GM23338 (cell line): ENCODE data around the gene CENPB. TPM values are rescaled to one million over a fixed set of nuclear protein-coding genes. Genes with fewer than 3 reads are reported as not detected.

ENCODE experiments used
- ATAC-seq: fragments of 200-7000 bp; cut with Tn5 transposase; 3 replicates; pipeline ENCODE4 v1.9.1; 2020
- DNase-seq: peaks from one replicate; pipeline ENCODE4 v3.0.0-alpha.2; 2015; ENCODE audit warnings: low spot score
- H2AFZ ChIP-seq: fragments of 200-600 bp; sonication (generic); 2 replicates; pipeline ENCODE4 v1.8.0; 2016; ENCODE audit warnings: antibody characterized with exemption, mild to moderate bottlenecking, moderate library complexity
- H3F3A ChIP-seq: fragments of 200-600 bp; sonication (generic); replicated peaks from 2 replicates; pipeline ENCODE4 v1.8.0; 2017; ENCODE audit warnings: antibody characterized with exemption, mixed run types, low read depth
- H3K27ac ChIP-seq: fragments of 200-600 bp; sonication (generic); 2 replicates; pipeline ENCODE4 v1.6.1; 2016; ENCODE audit warnings: low read depth
- H3K27me3 ChIP-seq: fragments of 200-600 bp; sonication (generic); 2 replicates; pipeline ENCODE4 v1.8.0; 2016; ENCODE audit warnings: mild to moderate bottlenecking, mixed run types, moderate library complexity; ENCODE audit not compliant: insufficient read depth
- H3K36me3 ChIP-seq: fragments of 200-600 bp; sonication (generic); 2 replicates; pipeline ENCODE4 v1.8.0; 2016; ENCODE audit warnings: mild to moderate bottlenecking; ENCODE audit not compliant: insufficient read depth
- H3K4me1 ChIP-seq: fragments of 200-600 bp; sonication (generic); 2 replicates; pipeline ENCODE4 v1.8.0; 2016; ENCODE audit warnings: mild to moderate bottlenecking, moderate library complexity; ENCODE audit not compliant: insufficient read depth
- H3K4me2 ChIP-seq: fragments of 200-600 bp; sonication (generic); 2 replicates; pipeline ENCODE4 v1.7.1; 2017; ENCODE audit warnings: mixed run types
- H3K4me3 ChIP-seq: fragments of 200-600 bp; sonication (generic); 2 replicates; pipeline ENCODE4 v1.6.1; 2016; ENCODE audit warnings: mixed run types
- H3K79me2 ChIP-seq: fragments of 200-600 bp; sonication (generic); replicated peaks from 2 replicates; pipeline ENCODE4 v1.8.0; 2017; ENCODE audit warnings: mild to moderate bottlenecking; ENCODE audit not compliant: insufficient read depth
- H3K9me2 ChIP-seq: fragments of 200-600 bp; sonication (generic); 2 replicates; pipeline ENCODE4 v1.8.0; 2017; ENCODE audit not compliant: insufficient read depth
- H4K20me1 ChIP-seq: fragments of 200-600 bp; sonication (generic); replicated peaks from 2 replicates; pipeline ENCODE4 v1.8.0; 2017; ENCODE audit warnings: mild to moderate bottlenecking; ENCODE audit not compliant: insufficient read depth
- H3K27ac Mint-ChIP-seq: 2 replicates; pipeline ENCODE4 v1.8.0; 2020; ENCODE audit warnings: inconsistent platforms, mild to moderate bottlenecking, moderate library complexity, mixed read lengths
- H3K27me3 Mint-ChIP-seq: 3 replicates; pipeline ENCODE4 v1.8.0; 2022; ENCODE audit warnings: low read depth, mild to moderate bottlenecking, moderate library complexity, mixed read lengths, inconsistent platforms; ENCODE audit not compliant: insufficient read depth, poor library complexity
- H3K36me3 Mint-ChIP-seq: 3 replicates; pipeline ENCODE4 v1.8.0; 2021; ENCODE audit warnings: low read depth, mild to moderate bottlenecking, inconsistent platforms, moderate library complexity, mixed read lengths
- H3K4me1 Mint-ChIP-seq: 3 replicates; pipeline ENCODE4 v1.8.0; 2020; ENCODE audit warnings: mild to moderate bottlenecking, inconsistent platforms, mixed read lengths
- H3K4me3 Mint-ChIP-seq: 3 replicates; pipeline ENCODE4 v1.8.0; 2021; ENCODE audit warnings: moderate library complexity, mild to moderate bottlenecking, inconsistent platforms, mixed read lengths
- H3K9me3 Mint-ChIP-seq: 3 replicates; pipeline ENCODE4 v1.8.0; 2020; ENCODE audit warnings: moderate library complexity, mild to moderate bottlenecking, inconsistent platforms, mixed read lengths
- CREB1 ChIP-seq: fragments of 250-450 bp; sonication (Bioruptor Pico); IDR thresholded peaks from 2 replicates; pipeline ENCODE4 v1.5.0; 2020; ENCODE audit warnings: low read depth, mild to moderate bottlenecking, moderate library complexity
- NANOG ChIP-seq: IDR thresholded peaks from 2 replicates; pipeline ENCODE4 v1.6.1; 2016; ENCODE audit warnings: antibody characterized with exemption, borderline replicate concordance
- POLR2AphosphoS5 ChIP-seq: IDR thresholded peaks from 2 replicates; pipeline ENCODE4 v1.6.1; 2016; ENCODE audit warnings: antibody characterized with exemption, low read depth
- STAT1 ChIP-seq: IDR thresholded peaks from one replicate; pipeline ENCODE4 v1.6.1; 2016; ENCODE audit warnings: antibody characterized with exemption; ENCODE audit not compliant: unreplicated experiment
- ZNF114 ChIP-seq: fragments of 250-450 bp; sonication (Bioruptor Pico); IDR thresholded peaks from 2 replicates; pipeline ENCODE4 v1.5.0; 2020; ENCODE audit warnings: mild to moderate bottlenecking, moderate library complexity
- ZNF331 ChIP-seq: fragments of 250-450 bp; sonication (Bioruptor Pico); IDR thresholded peaks from 2 replicates; pipeline ENCODE4 v1.5.0; 2020; ENCODE audit warnings: low read depth, mild to moderate bottlenecking, moderate library complexity
- polyA plus RNA-seq: library from polyadenylated mRNA; unstranded; fragments of >200 nt; fragmentation: Nextera tagmentation; extraction: Ambion mirVana; gene quantifications from 2 replicates; pipeline ENCODE4 v1.2.1, GENCODE V29; 2016
- total RNA-seq: library from RNA; depleted of rRNA; stranded (reverse); fragments of >200 nt; shearing (Covaris generic); gene quantifications from 2 replicates; pipeline ENCODE4 v1.2.3, GENCODE V29; 2014
- TF ChIP-seq, protein P1 (sequence below), 2 experiments: fragments of 200-600 bp in 1 of 2; sonication (generic) in 1 of 2; conservative IDR thresholded peaks; 2 replicates each; pipeline versions ENCODE4 v1.5.1 to v1.6.1; 2016 to 2017; ENCODE audit warnings: antibody characterized with exemption in 2 of 2, low read depth in 2 of 2, mild to moderate bottlenecking in 2 of 2, moderate library complexity in 1 of 2
- TF ChIP-seq, protein P2 (sequence below): IDR thresholded peaks from 2 replicates; pipeline ENCODE4 v1.6.1; 2016; ENCODE audit warnings: antibody characterized with exemption
- TF ChIP-seq, protein P3 (sequence below): IDR thresholded peaks from one replicate; pipeline ENCODE4 v1.6.1; 2018; ENCODE audit warnings: antibody characterized with exemption; ENCODE audit not compliant: unreplicated experiment

The CENPB gene
- total and polyA plus RNA-seq, 2 experiments from 2014 or later = 10.8 to 52.1 TPM

DNA sequence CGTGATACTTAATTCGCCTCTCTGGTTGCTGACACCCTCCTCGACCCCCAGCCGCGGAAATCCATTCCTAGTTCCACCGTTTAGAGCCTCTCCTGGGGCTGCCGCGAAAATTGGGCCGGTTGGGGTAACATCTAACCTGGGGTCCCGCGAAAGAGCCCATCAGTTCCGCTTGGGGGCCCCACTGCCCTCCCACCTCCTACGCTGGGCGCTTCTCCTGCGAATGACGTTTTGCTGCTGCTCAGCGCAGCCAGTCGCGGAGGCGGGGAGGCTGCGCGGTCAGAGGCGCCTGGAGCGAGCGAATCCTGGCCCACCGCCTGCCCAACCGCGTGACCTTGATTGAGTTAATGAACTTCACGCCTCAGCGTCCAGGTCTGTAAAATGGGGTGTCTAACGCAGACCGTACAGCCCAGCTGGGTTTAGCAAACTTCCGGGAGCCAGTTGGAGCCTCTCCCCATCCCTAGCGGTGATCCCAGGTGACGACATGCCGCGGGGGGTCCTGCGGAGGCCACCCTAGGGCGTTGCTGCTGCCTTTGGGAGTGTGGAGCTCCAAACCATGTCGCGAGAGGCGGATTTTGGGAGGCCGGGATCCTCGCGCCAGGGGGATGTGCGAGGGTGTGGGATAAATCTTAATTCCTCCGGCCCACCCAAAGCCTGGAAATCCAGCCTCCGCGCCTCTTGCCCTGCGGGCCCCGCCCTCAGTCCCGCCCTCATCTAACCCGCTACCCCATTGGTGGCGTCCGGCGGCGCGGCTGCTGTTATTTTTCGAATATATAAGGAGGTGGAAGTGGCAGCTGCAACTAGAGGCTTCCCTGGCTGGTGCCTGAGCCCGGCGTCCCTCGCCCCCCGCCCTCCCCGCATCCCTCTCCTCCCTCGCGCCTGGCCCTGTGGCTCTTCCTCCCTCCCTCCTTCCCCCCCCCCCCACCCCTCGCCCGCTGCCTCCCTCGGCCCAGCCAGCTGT lies 9.2 kb upstream of the CENPB start, which contains the start of gene CDC25B:
CDC25B (plus strand) TSS at position 800 of the 958 bp plus-strand sequence. CDS start 222 bp downstream, outside the sequence.
- H3K27me3 ChIP-seq = no peaks in the 10 kb centered on the region
- peak within 1 kb of the TSS; percentile 86 for H3K4me3 Mint-ChIP-seq
- H3K9me3 Mint-ChIP-seq = no peaks in the 10 kb centered on the region
- H3F3A ChIP-seq = peaks cover 17% of the 10 kb centered on the region; the same call in 1 of the 2 replicates
- peaks cover 29% of the 10 kb centered on the region for H3K27me3 Mint-ChIP-seq
- ATAC-seq (peak; percentile 56), DNase-seq (peak; percentile 96)
- H3K4me1 ChIP-seq = peaks cover 39% of the 10 kb centered on the region
- no peak for TF ChIP-seq STAT1
- no peak for TF ChIP-seq ZNF114 (CRISPR knock-in tag)
- TF ChIP-seq CREB1 (CRISPR knock-in tag) = peak; percentile 70
- peak; percentile 56 for TF ChIP-seq POLR2AphosphoS5
- TF ChIP-seq, protein P1, sequence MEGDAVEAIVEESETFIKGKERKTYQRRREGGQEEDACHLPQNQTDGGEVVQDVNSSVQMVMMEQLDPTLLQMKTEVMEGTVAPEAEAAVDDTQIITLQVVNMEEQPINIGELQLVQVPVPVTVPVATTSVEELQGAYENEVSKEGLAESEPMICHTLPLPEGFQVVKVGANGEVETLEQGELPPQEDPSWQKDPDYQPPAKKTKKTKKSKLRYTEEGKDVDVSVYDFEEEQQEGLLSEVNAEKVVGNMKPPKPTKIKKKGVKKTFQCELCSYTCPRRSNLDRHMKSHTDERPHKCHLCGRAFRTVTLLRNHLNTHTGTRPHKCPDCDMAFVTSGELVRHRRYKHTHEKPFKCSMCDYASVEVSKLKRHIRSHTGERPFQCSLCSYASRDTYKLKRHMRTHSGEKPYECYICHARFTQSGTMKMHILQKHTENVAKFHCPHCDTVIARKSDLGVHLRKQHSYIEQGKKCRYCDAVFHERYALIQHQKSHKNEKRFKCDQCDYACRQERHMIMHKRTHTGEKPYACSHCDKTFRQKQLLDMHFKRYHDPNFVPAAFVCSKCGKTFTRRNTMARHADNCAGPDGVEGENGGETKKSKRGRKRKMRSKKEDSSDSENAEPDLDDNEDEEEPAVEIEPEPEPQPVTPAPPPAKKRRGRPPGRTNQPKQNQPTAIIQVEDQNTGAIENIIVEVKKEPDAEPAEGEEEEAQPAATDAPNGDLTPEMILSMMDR (conservative IDR thresholded peaks at IDR 0.05; ENCODE audit: low read depth in 2 of 2) = peak; percentile 15 to 46; a peak in 3 of 4 replicates
- TF ChIP-seq ZNF331 = no peak
- TF ChIP-seq, protein P2, sequence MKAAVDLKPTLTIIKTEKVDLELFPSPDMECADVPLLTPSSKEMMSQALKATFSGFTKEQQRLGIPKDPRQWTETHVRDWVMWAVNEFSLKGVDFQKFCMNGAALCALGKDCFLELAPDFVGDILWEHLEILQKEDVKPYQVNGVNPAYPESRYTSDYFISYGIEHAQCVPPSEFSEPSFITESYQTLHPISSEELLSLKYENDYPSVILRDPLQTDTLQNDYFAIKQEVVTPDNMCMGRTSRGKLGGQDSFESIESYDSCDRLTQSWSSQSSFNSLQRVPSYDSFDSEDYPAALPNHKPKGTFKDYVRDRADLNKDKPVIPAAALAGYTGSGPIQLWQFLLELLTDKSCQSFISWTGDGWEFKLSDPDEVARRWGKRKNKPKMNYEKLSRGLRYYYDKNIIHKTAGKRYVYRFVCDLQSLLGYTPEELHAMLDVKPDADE = 0 out of 2 replicates have a peak, but pooled peaks have one; percentile 31
- peak within 1 kb of the TSS; percentile 42; the same call in 1 of the 2 replicates for H3K27ac ChIP-seq
- no peaks in the 10 kb centered on the region for H3K36me3 ChIP-seq
- H3K4me3 ChIP-seq = peak within 1 kb of the TSS; percentile 68
- no peaks in the 10 kb centered on the region for H3K9me2 ChIP-seq
- H3K27ac Mint-ChIP-seq = peak within 1 kb of the TSS; percentile 72
- H2AFZ ChIP-seq = peak within 1 kb of the TSS; percentile 99
- H3K36me3 Mint-ChIP-seq = peaks cover 7% of the 10 kb centered on the region; the same call in 2 of the 3 replicates
- H4K20me1 ChIP-seq = no peaks in the 10 kb centered on the region
- peak within 1 kb of the TSS; percentile 91 for H3K4me2 ChIP-seq
- H3K4me1 Mint-ChIP-seq = peaks cover 41% of the 10 kb centered on the region
- no peaks in the 10 kb centered on the region for H3K79me2 ChIP-seq

DNA sequence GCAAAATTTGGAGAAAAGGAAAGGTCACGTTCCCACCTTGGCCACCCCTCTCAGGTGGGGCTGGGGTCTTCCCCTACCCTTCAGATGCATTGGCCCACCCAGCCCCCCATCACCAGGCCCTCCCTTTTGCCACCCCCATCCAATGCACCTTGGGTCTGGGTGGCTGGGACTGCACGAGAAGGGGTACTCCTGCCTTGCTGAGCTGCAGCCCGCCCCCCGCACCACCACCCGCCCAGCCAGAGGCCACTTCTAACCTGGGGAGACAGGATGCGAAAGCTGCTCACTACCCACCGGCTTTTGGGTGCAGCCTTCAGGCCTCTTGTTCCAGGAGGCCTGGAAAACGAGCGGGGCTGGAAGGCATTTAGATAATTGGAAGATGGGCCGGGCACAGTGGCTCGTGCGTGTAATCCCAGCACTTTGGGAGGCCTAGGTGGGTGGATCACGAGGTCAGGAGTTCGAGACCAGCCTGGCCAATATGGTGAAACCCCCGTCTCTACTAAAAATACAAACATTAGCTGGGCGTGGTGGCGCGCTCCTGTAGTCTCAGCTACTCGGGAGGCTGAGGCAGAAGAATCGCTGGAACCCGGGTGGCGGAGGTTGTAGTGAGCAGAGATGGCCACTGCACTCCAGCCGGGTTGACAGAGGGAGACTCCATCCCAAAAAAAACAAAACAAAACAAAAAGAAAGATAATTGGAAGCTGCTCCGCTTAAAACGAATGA lies 8.3 kb upstream of the CENPB start:
- DNase-seq = no peak
- Histone ChIP-seq H2AFZ (no peak overlapping the region), H3K27ac (no peak overlapping the region), H4K20me1 (no peaks in the 10 kb centered on the region), H3K27me3 (no peaks in the 10 kb centered on the region), H3K79me2 (no peaks in the 10 kb centered on the region), H3F3A (peaks cover 12% of the 10 kb centered on the region; the same call in 1 of the 2 replicates), H3K36me3 (no peaks in the 10 kb centered on the region), H3K4me3 (peak overlapping the region; percentile 68), H3K4me2 (peak overlapping the region; percentile 85), H3K4me1 (peaks cover 30% of the 10 kb centered on the region), H3K9me2 (no peaks in the 10 kb centered on the region)
- no peak for ATAC-seq
- Mint-ChIP-seq H3K36me3 (0 out of 3 replicates have a peak, but pooled peaks cover 3% of the 10 kb centered on the region), H3K4me3 (peak overlapping the region; percentile 86), H3K4me1 (peaks cover 32% of the 10 kb centered on the region), H3K27me3 (peaks cover 25% of the 10 kb centered on the region), H3K27ac (no peak overlapping the region), H3K9me3 (no peaks in the 10 kb centered on the region)
- TF ChIP-seq NANOG = no peak
- no peak for TF ChIP-seq STAT1
- no peak for TF ChIP-seq POLR2AphosphoS5
- TF ChIP-seq ZNF331 = no peak
- TF ChIP-seq, protein P2 = no peak
- TF ChIP-seq, protein P3, sequence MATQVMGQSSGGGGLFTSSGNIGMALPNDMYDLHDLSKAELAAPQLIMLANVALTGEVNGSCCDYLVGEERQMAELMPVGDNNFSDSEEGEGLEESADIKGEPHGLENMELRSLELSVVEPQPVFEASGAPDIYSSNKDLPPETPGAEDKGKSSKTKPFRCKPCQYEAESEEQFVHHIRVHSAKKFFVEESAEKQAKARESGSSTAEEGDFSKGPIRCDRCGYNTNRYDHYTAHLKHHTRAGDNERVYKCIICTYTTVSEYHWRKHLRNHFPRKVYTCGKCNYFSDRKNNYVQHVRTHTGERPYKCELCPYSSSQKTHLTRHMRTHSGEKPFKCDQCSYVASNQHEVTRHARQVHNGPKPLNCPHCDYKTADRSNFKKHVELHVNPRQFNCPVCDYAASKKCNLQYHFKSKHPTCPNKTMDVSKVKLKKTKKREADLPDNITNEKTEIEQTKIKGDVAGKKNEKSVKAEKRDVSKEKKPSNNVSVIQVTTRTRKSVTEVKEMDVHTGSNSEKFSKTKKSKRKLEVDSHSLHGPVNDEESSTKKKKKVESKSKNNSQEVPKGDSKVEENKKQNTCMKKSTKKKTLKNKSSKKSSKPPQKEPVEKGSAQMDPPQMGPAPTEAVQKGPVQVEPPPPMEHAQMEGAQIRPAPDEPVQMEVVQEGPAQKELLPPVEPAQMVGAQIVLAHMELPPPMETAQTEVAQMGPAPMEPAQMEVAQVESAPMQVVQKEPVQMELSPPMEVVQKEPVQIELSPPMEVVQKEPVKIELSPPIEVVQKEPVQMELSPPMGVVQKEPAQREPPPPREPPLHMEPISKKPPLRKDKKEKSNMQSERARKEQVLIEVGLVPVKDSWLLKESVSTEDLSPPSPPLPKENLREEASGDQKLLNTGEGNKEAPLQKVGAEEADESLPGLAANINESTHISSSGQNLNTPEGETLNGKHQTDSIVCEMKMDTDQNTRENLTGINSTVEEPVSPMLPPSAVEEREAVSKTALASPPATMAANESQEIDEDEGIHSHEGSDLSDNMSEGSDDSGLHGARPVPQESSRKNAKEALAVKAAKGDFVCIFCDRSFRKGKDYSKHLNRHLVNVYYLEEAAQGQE = no peak
- TF ChIP-seq, protein P1 (conservative IDR thresholded peaks at IDR 0.05; ENCODE audit: low read depth in 2 of 2) = no peak
- TF ChIP-seq CREB1 (CRISPR knock-in tag) = no peak
